ENCODE results near the gene RGS8.

- TF ChIP-seq, protein P1, sequence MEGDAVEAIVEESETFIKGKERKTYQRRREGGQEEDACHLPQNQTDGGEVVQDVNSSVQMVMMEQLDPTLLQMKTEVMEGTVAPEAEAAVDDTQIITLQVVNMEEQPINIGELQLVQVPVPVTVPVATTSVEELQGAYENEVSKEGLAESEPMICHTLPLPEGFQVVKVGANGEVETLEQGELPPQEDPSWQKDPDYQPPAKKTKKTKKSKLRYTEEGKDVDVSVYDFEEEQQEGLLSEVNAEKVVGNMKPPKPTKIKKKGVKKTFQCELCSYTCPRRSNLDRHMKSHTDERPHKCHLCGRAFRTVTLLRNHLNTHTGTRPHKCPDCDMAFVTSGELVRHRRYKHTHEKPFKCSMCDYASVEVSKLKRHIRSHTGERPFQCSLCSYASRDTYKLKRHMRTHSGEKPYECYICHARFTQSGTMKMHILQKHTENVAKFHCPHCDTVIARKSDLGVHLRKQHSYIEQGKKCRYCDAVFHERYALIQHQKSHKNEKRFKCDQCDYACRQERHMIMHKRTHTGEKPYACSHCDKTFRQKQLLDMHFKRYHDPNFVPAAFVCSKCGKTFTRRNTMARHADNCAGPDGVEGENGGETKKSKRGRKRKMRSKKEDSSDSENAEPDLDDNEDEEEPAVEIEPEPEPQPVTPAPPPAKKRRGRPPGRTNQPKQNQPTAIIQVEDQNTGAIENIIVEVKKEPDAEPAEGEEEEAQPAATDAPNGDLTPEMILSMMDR (conservative IDR thresholded peaks at IDR 0.05; ENCODE audit: low read depth, low read length): no peak
- TF ChIP-seq POLR2A (IDR thresholded peaks at IDR 0.05; ENCODE audit: low read depth, low read length): no peak
- TF ChIP-seq MAZ (IDR thresholded peaks at IDR 0.05; ENCODE audit: borderline replicate concordance, low read depth, low read length): no peak
- TF ChIP-seq RFX5 (IDR thresholded peaks at IDR 0.05; ENCODE audit: low read depth, low read length): no peak
- no peak for TF ChIP-seq RAD21 (IDR thresholded peaks at IDR 0.05; ENCODE audit: low read length)
- no peak for TF ChIP-seq BHLHE40 (IDR thresholded peaks at IDR 0.05; ENCODE audit: low read depth, low read length)
- TF ChIP-seq USF2 (IDR thresholded peaks at IDR 0.05; ENCODE audit: low read depth, low read length): no peak
- TF ChIP-seq ELK1 (IDR thresholded peaks at IDR 0.05; ENCODE audit: borderline replicate concordance, low read depth, low read length): no peak
- no peak for TF ChIP-seq CEBPB (IDR thresholded peaks at IDR 0.05; ENCODE audit: low read depth, low read length)
Measured at GRCh38 chr1:182686446-182686845, 2.1 kb upstream of the RGS8 start.

All from IMR-90 (cell line).